ENCODE measurements around the gene PIGV. TPM values are rescaled to one million over a fixed set of nuclear protein-coding genes. Genes with fewer than 3 reads are reported as not detected.
A peak's percentile ranks its signal among the peaks of the same experiment; 100 is the strongest.

Gene PIGV
- total RNA-seq, 1 donor from 2014 or later, result 11.5 TPM

- H3K27me3 ChIP-seq (ENCODE audit: control insufficient read depth, insufficient read depth, low read length), result no peaks in the 10 kb centered on the region
- H3K36me3 ChIP-seq (ENCODE audit: control insufficient read depth, insufficient read depth, low read length), result peaks cover 5% of the 10 kb centered on the region
- H3K4me3 ChIP-seq (ENCODE audit: low read depth, low read length), result no peak overlapping the region
- no peak for DNase-seq (ENCODE audit: low read depth)
- TF ChIP-seq, protein P1, sequence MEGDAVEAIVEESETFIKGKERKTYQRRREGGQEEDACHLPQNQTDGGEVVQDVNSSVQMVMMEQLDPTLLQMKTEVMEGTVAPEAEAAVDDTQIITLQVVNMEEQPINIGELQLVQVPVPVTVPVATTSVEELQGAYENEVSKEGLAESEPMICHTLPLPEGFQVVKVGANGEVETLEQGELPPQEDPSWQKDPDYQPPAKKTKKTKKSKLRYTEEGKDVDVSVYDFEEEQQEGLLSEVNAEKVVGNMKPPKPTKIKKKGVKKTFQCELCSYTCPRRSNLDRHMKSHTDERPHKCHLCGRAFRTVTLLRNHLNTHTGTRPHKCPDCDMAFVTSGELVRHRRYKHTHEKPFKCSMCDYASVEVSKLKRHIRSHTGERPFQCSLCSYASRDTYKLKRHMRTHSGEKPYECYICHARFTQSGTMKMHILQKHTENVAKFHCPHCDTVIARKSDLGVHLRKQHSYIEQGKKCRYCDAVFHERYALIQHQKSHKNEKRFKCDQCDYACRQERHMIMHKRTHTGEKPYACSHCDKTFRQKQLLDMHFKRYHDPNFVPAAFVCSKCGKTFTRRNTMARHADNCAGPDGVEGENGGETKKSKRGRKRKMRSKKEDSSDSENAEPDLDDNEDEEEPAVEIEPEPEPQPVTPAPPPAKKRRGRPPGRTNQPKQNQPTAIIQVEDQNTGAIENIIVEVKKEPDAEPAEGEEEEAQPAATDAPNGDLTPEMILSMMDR (IDR thresholded peaks at IDR 0.05; ENCODE audit: insufficient read depth, low read length, poor library complexity, severe bottlenecking), result no peak
Observed at GRCh38 chr1:26767714-26768113, 20.0 kb upstream of the PIGV start.

DNA sequence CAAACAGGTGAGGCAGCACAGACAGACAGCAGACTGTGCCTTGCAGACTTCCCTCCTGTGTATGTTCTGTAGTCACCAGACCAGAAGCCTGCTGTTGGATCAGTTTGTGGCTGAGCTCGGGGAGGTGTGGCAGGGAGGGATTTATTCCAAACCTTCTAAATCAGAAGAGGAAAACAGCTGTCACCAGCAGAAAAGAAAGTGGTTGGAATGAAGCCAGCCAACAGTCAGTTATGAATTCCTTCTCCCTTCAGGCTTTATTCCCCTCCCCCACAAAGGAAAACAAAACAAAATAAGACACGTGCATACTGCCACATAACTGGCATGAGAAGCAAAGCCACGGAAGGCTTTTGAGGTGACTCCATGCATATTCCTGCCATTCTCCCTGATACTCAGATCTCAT, 19.0 kb upstream of the PIGV start:
- H3K36me3 ChIP-seq (ENCODE audit: control insufficient read depth, insufficient read depth, low read length), result peaks cover 4% of the 10 kb centered on the region
- no peak for DNase-seq (ENCODE audit: low read depth)
- no peaks in the 10 kb centered on the region for H3K27me3 ChIP-seq (ENCODE audit: control insufficient read depth, insufficient read depth, low read length)
- TF ChIP-seq, protein P1 (IDR thresholded peaks at IDR 0.05; ENCODE audit: insufficient read depth, low read length, poor library complexity, severe bottlenecking), result no peak
- H3K4me3 ChIP-seq (ENCODE audit: low read depth, low read length), result no peak overlapping the region

DNA sequence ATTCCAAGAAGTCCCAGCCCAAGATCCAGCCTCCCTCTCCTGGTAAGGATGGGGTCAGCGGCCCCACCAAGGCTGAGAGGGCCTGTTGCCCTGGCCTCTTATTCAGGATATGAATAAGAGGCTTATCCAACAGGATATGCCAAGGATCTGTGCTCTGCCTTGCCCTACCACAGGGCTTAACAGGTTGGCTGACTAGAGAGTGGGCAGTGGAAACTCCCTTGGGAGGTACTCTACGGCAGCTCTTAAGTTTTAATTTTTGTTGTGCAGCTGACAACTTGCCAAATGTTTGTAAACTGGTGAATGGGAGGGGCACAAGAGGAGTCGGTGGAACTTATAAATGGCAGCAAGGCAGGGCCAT, 16.5 kb upstream of the PIGV start:
- no peak overlapping the region for H3K4me3 ChIP-seq (ENCODE audit: low read depth, low read length)
- TF ChIP-seq, protein P1 (IDR thresholded peaks at IDR 0.05; ENCODE audit: insufficient read depth, low read length, poor library complexity, severe bottlenecking), result no peak
- H3K27me3 ChIP-seq (ENCODE audit: control insufficient read depth, insufficient read depth, low read length), result no peaks in the 10 kb centered on the region
- H3K36me3 ChIP-seq (ENCODE audit: control insufficient read depth, insufficient read depth, low read length), result peaks cover 12% of the 10 kb centered on the region
- DNase-seq (ENCODE audit: low read depth), result no peak

- peak; percentile 85 for DNase-seq (ENCODE audit: low read depth)
- TF ChIP-seq, protein P1 (IDR thresholded peaks at IDR 0.05; ENCODE audit: insufficient read depth, low read length, poor library complexity, severe bottlenecking), result no peak
- H3K36me3 ChIP-seq (ENCODE audit: control insufficient read depth, insufficient read depth, low read length), result peaks cover 11% of the 10 kb centered on the region
Observed at GRCh38 chr1:26771643-26772321, 16.0 kb upstream of the PIGV start.

DNA sequence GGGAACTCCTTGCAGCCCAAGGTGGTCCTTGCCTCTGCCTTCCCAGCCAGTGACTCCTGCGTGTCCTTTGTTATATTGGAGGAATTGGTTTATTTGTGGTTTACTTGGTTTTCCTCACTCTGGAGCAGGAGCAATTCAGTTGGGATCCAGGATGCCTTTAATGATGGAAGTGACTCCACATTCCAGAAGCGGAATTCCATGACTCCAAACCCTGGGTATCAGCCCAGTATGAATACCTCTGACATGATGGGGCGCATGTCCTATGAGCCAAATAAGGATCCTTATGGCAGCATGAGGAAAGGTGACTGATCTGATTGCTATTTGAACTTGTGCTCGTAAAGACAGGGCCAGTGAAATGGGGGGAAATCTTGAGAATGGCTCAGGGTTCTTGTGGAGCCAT, 15.1 kb upstream of the PIGV start:
- TF ChIP-seq, protein P1 (IDR thresholded peaks at IDR 0.05; ENCODE audit: insufficient read depth, low read length, poor library complexity, severe bottlenecking), result no peak
- no peaks in the 10 kb centered on the region for H3K27me3 ChIP-seq (ENCODE audit: control insufficient read depth, insufficient read depth, low read length)
- H3K36me3 ChIP-seq (ENCODE audit: control insufficient read depth, insufficient read depth, low read length), result peaks cover 11% of the 10 kb centered on the region
- peak; percentile 74 for DNase-seq (ENCODE audit: low read depth)
- H3K4me3 ChIP-seq (ENCODE audit: low read depth, low read length), result no peak overlapping the region

More at GRCh38 chr1:26771643-26772321, 16.0 kb upstream of the PIGV start:
- H3K27me3 ChIP-seq (ENCODE audit: control insufficient read depth, insufficient read depth, low read length), result no peaks in the 10 kb centered on the region
- no peak overlapping the region for H3K4me3 ChIP-seq (ENCODE audit: low read depth, low read length)

DNA sequence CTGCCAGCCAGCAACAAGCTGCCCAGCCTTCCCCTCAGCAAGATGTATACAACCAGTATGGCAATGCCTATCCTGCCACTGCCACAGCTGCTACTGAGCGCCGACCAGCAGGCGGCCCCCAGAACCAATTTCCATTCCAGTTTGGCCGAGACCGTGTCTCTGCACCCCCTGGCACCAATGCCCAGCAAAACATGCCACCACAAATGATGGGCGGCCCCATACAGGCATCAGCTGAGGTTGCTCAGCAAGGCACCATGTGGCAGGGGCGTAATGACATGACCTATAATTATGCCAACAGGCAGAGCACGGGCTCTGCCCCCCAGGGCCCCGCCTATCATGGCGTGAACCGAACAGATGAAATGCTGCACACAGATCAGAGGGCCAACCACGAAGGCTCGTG, 13.3 kb upstream of the PIGV start:
- TF ChIP-seq, protein P1 (IDR thresholded peaks at IDR 0.05; ENCODE audit: insufficient read depth, low read length, poor library complexity, severe bottlenecking), result no peak
- Histone ChIP-seq H3K27me3 (ENCODE audit: control insufficient read depth, insufficient read depth, low read length) (no peaks in the 10 kb centered on the region), H3K36me3 (ENCODE audit: control insufficient read depth, insufficient read depth, low read length) (peaks cover 12% of the 10 kb centered on the region), H3K4me3 (ENCODE audit: low read depth, low read length) (no peak overlapping the region)
- no peak for DNase-seq (ENCODE audit: low read depth)
